K562 (cell line): ENCODE measurements around the gene VRK1. TPM values are rescaled to one million over a fixed set of nuclear protein-coding genes. Genes with fewer than 3 reads are reported as not detected.

ENCODE experiments used
- CEBPZ ChIP-seq: fragments of 150-350 bp; IDR thresholded peaks from 2 replicates; pipeline ENCODE4 v1.6.1; 2014; ENCODE audit warnings: low read depth, mild to moderate bottlenecking, low read length, borderline replicate concordance
- GATAD2A ChIP-seq: fragments of 450-650 bp; IDR thresholded peaks from 2 replicates; pipeline ENCODE4 v1.6.1; 2017
- HDAC1 ChIP-seq, 2 experiments: fragments of 450-650 bp; IDR thresholded peaks; 2 replicates each; pipeline ENCODE4 v1.6.1; 2016 to 2017; ENCODE audit warnings: inconsistent platforms in 1 of 2, mild to moderate bottlenecking in 1 of 2, moderate library complexity in 1 of 2
- JUNB ChIP-seq: fragments of 450-650 bp; formaldehyde crosslinking; conservative IDR thresholded peaks from 2 replicates; pipeline ENCODE4 v1.4.0; 2020; ENCODE audit warnings: mild to moderate bottlenecking
- NELFE ChIP-seq: IDR thresholded peaks from 2 replicates; pipeline ENCODE4 v1.6.1; 2011; ENCODE audit warnings: mild to moderate bottlenecking; ENCODE audit not compliant: insufficient read depth, insufficient read length
- PATZ1 ChIP-seq: fragments of 250-450 bp; sonication (Bioruptor Pico); IDR thresholded peaks from 2 replicates; pipeline ENCODE4 v1.5.0; 2020; ENCODE audit warnings: mild to moderate bottlenecking, borderline replicate concordance
- PRMT5 ChIP-seq: sonication (generic); formaldehyde crosslinking; IDR thresholded peaks from 2 replicates; pipeline ENCODE4 v1.5.0; 2020; ENCODE audit warnings: missing genetic modification reagents
- PTBP1 ChIP-seq: fragments of 200-400 bp; formaldehyde crosslinking; IDR thresholded peaks from 2 replicates; pipeline ENCODE4 v1.6.1; 2017; ENCODE audit warnings: low read depth, low read length
- RBBP5 ChIP-seq: fragments of 200-600 bp; sonication (generic); IDR thresholded peaks from 2 replicates; pipeline ENCODE4 v1.6.1; 2012; ENCODE audit warnings: borderline replicate concordance, mild to moderate bottlenecking, low read length, control low read depth, inconsistent platforms; ENCODE audit not compliant: insufficient read depth, poor library complexity, severe bottlenecking
- RFX7 ChIP-seq: fragments of 250-450 bp; sonication (Bioruptor Pico); IDR thresholded peaks from 2 replicates; pipeline ENCODE4 v1.5.1; 2021; ENCODE audit warnings: mild to moderate bottlenecking
- SRSF7 ChIP-seq: fragments of 200-400 bp; formaldehyde crosslinking; optimal IDR thresholded peaks from 2 replicates; pipeline ENCODE3; 2017; ENCODE audit warnings: mild to moderate bottlenecking, low read depth, low read length
- ZBTB7A ChIP-seq: IDR thresholded peaks from 2 replicates; pipeline ENCODE4 v1.6.1; 2011; ENCODE audit warnings: low read depth, mild to moderate bottlenecking, low read length, moderate library complexity, borderline replicate concordance; ENCODE audit not compliant: control insufficient read depth
- ZBTB9 ChIP-seq: fragments of 450-650 bp; formaldehyde crosslinking; IDR thresholded peaks from 2 replicates; pipeline ENCODE4 v1.4.0; 2020; ENCODE audit warnings: mild to moderate bottlenecking, moderate library complexity
- ZKSCAN3 ChIP-seq: fragments of 250-450 bp; sonication (Bioruptor Pico); IDR thresholded peaks from 2 replicates; pipeline ENCODE4 v1.4.0; 2020
- ZNF212 ChIP-seq: fragments of 450-650 bp; formaldehyde crosslinking; IDR thresholded peaks from 2 replicates; pipeline ENCODE4 v1.4.0; 2020; ENCODE audit warnings: mild to moderate bottlenecking
- ZNF445 ChIP-seq: fragments of 250-450 bp; sonication (Bioruptor Pico); IDR thresholded peaks from 2 replicates; pipeline ENCODE4 v1.4.0; 2020; ENCODE audit warnings: low read depth, mild to moderate bottlenecking, moderate library complexity
- polyA plus RNA-seq, 8 experiments: library from polyadenylated mRNA; depleted of rRNA in 4 of 8; stranded (reverse) in 5 of 8; unstranded in 3 of 8; fragments of >200 nt; fragmentation: Nextera tagmentation in 2 of 8; fragmentation: Illumina TruSeq in 1 of 8; extraction: Ambion mirVana in 2 of 8; extraction: Trizol in 1 of 8; gene quantifications; 2 replicates each; pipeline versions ENCODE4 v1.2.1 to v1.2.3, GENCODE V29; 2011 to 2014; ENCODE audit warnings: inconsistent platforms in 1 of 8, missing spikeins in 1 of 8
- total RNA-seq, 7 experiments: library from RNA; depleted of rRNA in 6 of 7; stranded (reverse); fragments of >200 nt in 6 of 7; fragmentation: Illumina TruSeq in 2 of 7; extraction: Trizol in 2 of 7; gene quantifications; 2 replicates each; pipeline versions ENCODE4 v1.2.1 to v1.2.3, GENCODE V29; 2011 to 2021; ENCODE audit warnings: low replicate concordance in 1 of 7
- TF ChIP-seq, protein P1 (sequence below): sonication (generic); formaldehyde crosslinking; IDR thresholded peaks from 2 replicates; pipeline ENCODE4 v1.8.1; 2023; ENCODE audit warnings: mild to moderate bottlenecking, missing genetic modification reagents, moderate library complexity

The VRK1 gene
- total and polyA plus RNA-seq, 9 of the 15 experiments (the other 6 are each of a cell fraction or from before 2014, with no cell fraction given) = 83.6 to 177 (median 116) TPM

DNA sequence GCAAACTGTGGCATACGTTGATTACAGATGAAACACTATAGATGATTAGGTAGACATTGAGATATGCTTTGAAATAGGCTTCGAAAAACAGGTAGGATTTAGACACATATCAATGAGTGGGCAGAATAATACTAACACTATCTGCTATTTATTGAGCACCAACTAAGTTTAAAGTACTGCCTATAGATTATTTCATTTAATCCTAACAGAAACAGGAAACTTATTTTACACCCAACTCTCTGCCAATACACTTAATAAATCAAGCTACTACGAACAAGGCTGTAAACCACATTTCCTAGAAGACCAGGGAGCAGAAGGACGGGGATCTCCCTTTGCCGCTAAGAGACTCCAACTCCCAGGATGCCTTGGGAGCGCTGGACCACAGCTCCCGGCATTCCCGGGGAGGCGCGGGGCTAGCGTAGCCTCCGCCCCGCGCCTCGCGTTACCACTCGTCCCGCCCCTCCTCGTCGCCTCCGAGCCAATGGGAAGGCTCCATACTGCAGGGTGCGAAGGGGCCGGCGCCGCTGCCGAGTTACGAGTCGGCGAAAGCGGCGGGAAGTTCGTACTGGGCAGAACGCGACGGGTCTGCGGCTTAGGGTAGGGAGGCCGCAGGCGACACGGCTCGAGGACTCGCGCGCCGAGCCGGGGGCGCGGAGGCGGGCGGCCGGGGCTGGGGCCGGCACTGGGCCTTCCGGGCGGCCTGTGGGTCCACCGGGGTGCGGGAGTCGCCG is at the start of gene VRK1 (continued):
- TF ChIP-seq NELFE (no peak), CEBPZ (no peak), PATZ1 (CRISPR knock-in tag) (no peak), PTBP1 (no peak), JUNB (CRISPR knock-in tag) (no peak), PRMT5 (CRISPR knock-in tag) (no peak), ZBTB9 (0 out of 2 replicates have a peak, but pooled peaks have one; percentile 57), SRSF7 (no peak), ZKSCAN3 (CRISPR knock-in tag) (no peak), ZNF212 (no peak), ZNF445 (CRISPR knock-in tag) (no peak), RFX7 (CRISPR knock-in tag) (no peak), HDAC1 (IDR thresholded peaks at IDR 0.05) (peak in 1 of 2 experiments; percentile 64; a peak in 2 of 4 replicates), ZBTB7A (peak; percentile 47; the same call in 1 of the 2 replicates), RBBP5 (no peak), GATAD2A (no peak)
- TF ChIP-seq, protein P1, sequence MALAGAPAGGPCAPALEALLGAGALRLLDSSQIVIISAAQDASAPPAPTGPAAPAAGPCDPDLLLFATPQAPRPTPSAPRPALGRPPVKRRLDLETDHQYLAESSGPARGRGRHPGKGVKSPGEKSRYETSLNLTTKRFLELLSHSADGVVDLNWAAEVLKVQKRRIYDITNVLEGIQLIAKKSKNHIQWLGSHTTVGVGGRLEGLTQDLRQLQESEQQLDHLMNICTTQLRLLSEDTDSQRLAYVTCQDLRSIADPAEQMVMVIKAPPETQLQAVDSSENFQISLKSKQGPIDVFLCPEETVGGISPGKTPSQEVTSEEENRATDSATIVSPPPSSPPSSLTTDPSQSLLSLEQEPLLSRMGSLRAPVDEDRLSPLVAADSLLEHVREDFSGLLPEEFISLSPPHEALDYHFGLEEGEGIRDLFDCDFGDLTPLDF (CRISPR knock-in tag) = peak; percentile 62; the same call in 1 of the 2 replicates
